Fibroblast of mammary gland (primary cell): ENCODE data around the gene GET3.
A peak's percentile ranks its signal among the peaks of the same experiment; 100 is the strongest.

Source experiments
- DNase-seq: peaks from one replicate; pipeline ENCODE4 v3.0.0-alpha.2; 2010; ENCODE audit warnings: low read depth
- H3K4me3 ChIP-seq: 2 replicates; pipeline ENCODE4 v1.5.1; 2011; ENCODE audit warnings: low read depth, mild to moderate bottlenecking, low read length, moderate library complexity; ENCODE audit not compliant: control insufficient read depth
- TF ChIP-seq, protein P1 (sequence below): conservative IDR thresholded peaks from 2 replicates; pipeline ENCODE4 v1.5.1; 2011; ENCODE audit warnings: low read depth, low read length, inconsistent platforms; ENCODE audit not compliant: control insufficient read depth, insufficient read depth

GET3 gene

GRCh38 chr19:12779162-12779993 lies 42.1 kb downstream of the GET3 start:
- peak overlapping the region; percentile 71 for H3K4me3 ChIP-seq
- TF ChIP-seq, protein P1, sequence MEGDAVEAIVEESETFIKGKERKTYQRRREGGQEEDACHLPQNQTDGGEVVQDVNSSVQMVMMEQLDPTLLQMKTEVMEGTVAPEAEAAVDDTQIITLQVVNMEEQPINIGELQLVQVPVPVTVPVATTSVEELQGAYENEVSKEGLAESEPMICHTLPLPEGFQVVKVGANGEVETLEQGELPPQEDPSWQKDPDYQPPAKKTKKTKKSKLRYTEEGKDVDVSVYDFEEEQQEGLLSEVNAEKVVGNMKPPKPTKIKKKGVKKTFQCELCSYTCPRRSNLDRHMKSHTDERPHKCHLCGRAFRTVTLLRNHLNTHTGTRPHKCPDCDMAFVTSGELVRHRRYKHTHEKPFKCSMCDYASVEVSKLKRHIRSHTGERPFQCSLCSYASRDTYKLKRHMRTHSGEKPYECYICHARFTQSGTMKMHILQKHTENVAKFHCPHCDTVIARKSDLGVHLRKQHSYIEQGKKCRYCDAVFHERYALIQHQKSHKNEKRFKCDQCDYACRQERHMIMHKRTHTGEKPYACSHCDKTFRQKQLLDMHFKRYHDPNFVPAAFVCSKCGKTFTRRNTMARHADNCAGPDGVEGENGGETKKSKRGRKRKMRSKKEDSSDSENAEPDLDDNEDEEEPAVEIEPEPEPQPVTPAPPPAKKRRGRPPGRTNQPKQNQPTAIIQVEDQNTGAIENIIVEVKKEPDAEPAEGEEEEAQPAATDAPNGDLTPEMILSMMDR, result no peak
- DNase-seq, result peak; percentile 93

- peak overlapping the region; percentile 37 for H3K4me3 ChIP-seq
- TF ChIP-seq, protein P1, result no peak
- no peak for DNase-seq
Measured at GRCh38 chr19:12782174-12782423, 44.8 kb downstream of the GET3 start.

DNA sequence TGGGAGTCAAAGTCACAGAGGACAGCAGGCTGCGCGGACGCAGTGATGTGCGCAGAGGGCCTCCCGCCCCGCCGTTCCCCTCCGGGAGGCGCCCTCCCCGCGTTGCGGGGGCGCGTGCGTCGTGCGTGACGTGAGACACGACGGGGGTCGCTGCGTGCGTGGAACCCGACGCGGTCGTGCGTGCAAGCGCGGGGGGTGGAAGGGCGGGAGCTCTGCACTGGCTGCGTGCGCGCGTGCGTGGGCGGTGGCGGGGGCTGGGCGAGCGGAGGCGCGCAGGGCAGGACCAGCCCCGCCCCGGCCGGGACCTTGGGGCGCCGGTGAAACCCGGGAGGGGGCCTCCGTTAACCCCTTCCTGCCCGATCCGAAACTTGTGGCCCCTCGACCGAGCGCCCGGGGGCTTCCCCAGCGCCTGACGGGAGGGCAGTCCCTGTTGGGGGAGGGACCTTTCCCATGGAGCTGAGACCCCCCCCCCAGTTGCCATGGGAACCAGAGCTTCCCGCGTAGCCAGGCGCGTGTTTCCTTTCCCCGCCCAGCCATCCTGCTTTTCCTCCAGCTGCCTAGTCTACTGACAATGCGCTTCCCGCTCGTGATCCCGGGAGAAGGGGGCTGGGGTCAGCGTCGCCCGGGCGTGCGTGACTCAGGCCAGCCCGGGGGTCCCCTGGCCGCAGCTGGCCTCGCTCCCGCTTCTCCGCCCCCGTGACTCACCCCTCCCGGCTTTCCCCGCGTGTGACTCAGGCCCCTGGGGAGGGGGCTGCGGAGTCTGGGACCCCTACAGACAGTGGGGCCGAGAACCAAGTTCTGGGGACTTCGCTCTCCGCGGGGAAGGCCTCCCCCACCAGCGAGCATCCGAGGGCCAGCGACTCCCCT lies 45.4 kb downstream of the GET3 start:
- TF ChIP-seq, protein P1, result no peak
- H3K4me3 ChIP-seq, result peak overlapping the region; percentile 48
- peak; percentile 82 for DNase-seq

GRCh38 chr19:12783291-12783848 lies 46.1 kb downstream of the GET3 start:
- TF ChIP-seq, protein P1, result no peak
- no peak for DNase-seq
- H3K4me3 ChIP-seq, result no peak overlapping the region

GRCh38 chr19:12783849-12784393 lies 46.6 kb downstream of the GET3 start:
- TF ChIP-seq, protein P1, result no peak
- DNase-seq, result no peak
- no peak overlapping the region for H3K4me3 ChIP-seq

- DNase-seq, result no peak
- no peak overlapping the region for H3K4me3 ChIP-seq
- TF ChIP-seq, protein P1, result no peak
Measured at GRCh38 chr19:12784394-12784870, 47.1 kb downstream of the GET3 start.
